Measurements from ENCODE around the gene MELK. TPM values are rescaled to one million over a fixed set of nuclear protein-coding genes. Genes with fewer than 3 reads are reported as not detected.
A peak's percentile ranks its signal among the peaks of the same experiment; 100 is the strongest.

Gene MELK
- total RNA-seq, 2 experiments from 2014 or later, result 47.9 to 58.7 TPM

GRCh38 chr9:36575411-36575882 is 2.8 kb downstream of the MELK start:
- H3K4me1 ChIP-seq (ENCODE audit: insufficient read depth, low read length, poor library complexity, severe bottlenecking), result peaks cover 46% of the 10 kb centered on the region
- H3K27ac ChIP-seq (ENCODE audit: low read depth, low read length, poor library complexity, severe bottlenecking), result no peak overlapping the region
- intact Hi-C loops (cut with micrococcal nuclease; ENCODE audit: unreplicated experiment), result loop anchor here (10.0 kb wide), 1 partner anchor 889 kb away; the partner anchor contains the start of gene ZBTB5
- peak overlapping the region; percentile 52 for H3K4me2 ChIP-seq (ENCODE audit: low read length)
- TF ChIP-seq CTCF (conservative IDR thresholded peaks at IDR 0.05; ENCODE audit: low read length) (no peak), EZH2phosphoT487 (IDR thresholded peaks at IDR 0.05; ENCODE audit: borderline replicate concordance, low read depth, low read length) (no peak)
- peaks cover 70% of the 10 kb centered on the region for H3K79me2 ChIP-seq (ENCODE audit: insufficient read depth, low read depth, low read length)
- H3K9me2 ChIP-seq (ENCODE audit: insufficient read depth, low read length), result no peaks in the 10 kb centered on the region
- no peaks in the 10 kb centered on the region; the same call in 1 of the 2 replicates for H4K20me1 ChIP-seq (ENCODE audit: insufficient read depth, low read length)
- peak overlapping the region; percentile 33 for H3K4me3 ChIP-seq (ENCODE audit: low read depth, low read length, poor library complexity, severe bottlenecking)
- DNase-seq (ENCODE audit: low spot score), result no peak
- ChIA-PET CTCF (ENCODE audit: unreplicated experiment) (no interaction called here), POLR2A (interaction anchor here (0.7 to 1.1 kb wide), 2 partner anchors 87 to 191 kb away, joined by 3 read pairs; no protein-coding TSS in a partner anchor)
- H3K9me3 ChIP-seq (ENCODE audit: low read length), result no peaks in the 10 kb centered on the region
- no peak overlapping the region for H2AFZ ChIP-seq (ENCODE audit: low read length)
- no TSS peak for BruUV-seq (replicated peaks)
- peaks cover 55% of the 10 kb centered on the region for H3K36me3 ChIP-seq (ENCODE audit: insufficient read depth, low read length)

GRCh38 chr9:36576866-36577265 is 4.2 kb downstream of the MELK start:
- Histone ChIP-seq H3K9me2 (ENCODE audit: insufficient read depth, low read length) (no peaks in the 10 kb centered on the region), H4K20me1 (ENCODE audit: insufficient read depth, low read length) (no peaks in the 10 kb centered on the region; the same call in 1 of the 2 replicates), H3K27ac (ENCODE audit: low read depth, low read length, poor library complexity, severe bottlenecking) (no peak overlapping the region), H3K9me3 (ENCODE audit: low read length) (no peaks in the 10 kb centered on the region), H3K4me3 (ENCODE audit: low read depth, low read length, poor library complexity, severe bottlenecking) (no peak overlapping the region), H3K36me3 (ENCODE audit: insufficient read depth, low read length) (peaks cover 66% of the 10 kb centered on the region), H3K4me1 (ENCODE audit: insufficient read depth, low read length, poor library complexity, severe bottlenecking) (peaks cover 36% of the 10 kb centered on the region), H3K4me2 (ENCODE audit: low read length) (peak overlapping the region; percentile 28), H2AFZ (ENCODE audit: low read length) (no peak overlapping the region), H3K79me2 (ENCODE audit: insufficient read depth, low read depth, low read length) (peaks cover 84% of the 10 kb centered on the region)
- TF ChIP-seq EZH2phosphoT487 (IDR thresholded peaks at IDR 0.05; ENCODE audit: borderline replicate concordance, low read depth, low read length) (no peak), CTCF (conservative IDR thresholded peaks at IDR 0.05; ENCODE audit: low read length) (no peak)
- ChIA-PET POLR2A (no interaction called here), CTCF (ENCODE audit: unreplicated experiment) (no interaction called here)
- no peak for DNase-seq (ENCODE audit: low spot score)
- no TSS peak for BruUV-seq (replicated peaks)
- intact Hi-C loops (cut with micrococcal nuclease; ENCODE audit: unreplicated experiment), result loop anchor here (10.0 kb wide), 1 partner anchor 888 kb away; the partner anchor contains the start of gene ZBTB5

- BruUV-seq (replicated peaks), result no TSS peak
- no peak overlapping the region for H3K27ac ChIP-seq (ENCODE audit: low read depth, low read length, poor library complexity, severe bottlenecking)
- peaks cover 81% of the 10 kb centered on the region for H3K36me3 ChIP-seq (ENCODE audit: insufficient read depth, low read length)
- POLR2A ChIA-PET, result interaction anchor here (0.7 kb wide), 1 partner anchor 24 kb away, joined by 4 read pairs; no protein-coding TSS in a partner anchor
- CTCF ChIA-PET (ENCODE audit: unreplicated experiment), result no interaction called here
- DNase-seq (ENCODE audit: low spot score), result no peak
- H3K9me3 ChIP-seq (ENCODE audit: low read length), result no peaks in the 10 kb centered on the region
- intact Hi-C loops (cut with micrococcal nuclease; ENCODE audit: unreplicated experiment), result no loop called here
- H3K79me2 ChIP-seq (ENCODE audit: insufficient read depth, low read depth, low read length), result peaks cover 29% of the 10 kb centered on the region
- no peaks in the 10 kb centered on the region for H3K9me2 ChIP-seq (ENCODE audit: insufficient read depth, low read length)
- no peaks in the 10 kb centered on the region for H3K4me1 ChIP-seq (ENCODE audit: insufficient read depth, low read length, poor library complexity, severe bottlenecking)
- TF ChIP-seq CTCF (conservative IDR thresholded peaks at IDR 0.05; ENCODE audit: low read length), result no peak
- no peak for TF ChIP-seq EZH2phosphoT487 (IDR thresholded peaks at IDR 0.05; ENCODE audit: borderline replicate concordance, low read depth, low read length)
- no peak overlapping the region for H2AFZ ChIP-seq (ENCODE audit: low read length)
- H3K4me2 ChIP-seq (ENCODE audit: low read length), result no peak overlapping the region
- no peaks in the 10 kb centered on the region for H4K20me1 ChIP-seq (ENCODE audit: insufficient read depth, low read length)
- no peak overlapping the region for H3K4me3 ChIP-seq (ENCODE audit: low read depth, low read length, poor library complexity, severe bottlenecking)
These were observed 12.1 kb downstream of the MELK start for GRCh38 chr9:36584620-36585460.

Measured in OCI-LY7 (cell line).